ENCODE results near the gene COL13A1. TPM values are rescaled to one million over a fixed set of nuclear protein-coding genes. Genes with fewer than 3 reads are reported as not detected.

The COL13A1 gene
- total and polyA plus RNA-seq, 2 experiments from 2014 or later, result 5.2 to 8.6 TPM

DNA sequence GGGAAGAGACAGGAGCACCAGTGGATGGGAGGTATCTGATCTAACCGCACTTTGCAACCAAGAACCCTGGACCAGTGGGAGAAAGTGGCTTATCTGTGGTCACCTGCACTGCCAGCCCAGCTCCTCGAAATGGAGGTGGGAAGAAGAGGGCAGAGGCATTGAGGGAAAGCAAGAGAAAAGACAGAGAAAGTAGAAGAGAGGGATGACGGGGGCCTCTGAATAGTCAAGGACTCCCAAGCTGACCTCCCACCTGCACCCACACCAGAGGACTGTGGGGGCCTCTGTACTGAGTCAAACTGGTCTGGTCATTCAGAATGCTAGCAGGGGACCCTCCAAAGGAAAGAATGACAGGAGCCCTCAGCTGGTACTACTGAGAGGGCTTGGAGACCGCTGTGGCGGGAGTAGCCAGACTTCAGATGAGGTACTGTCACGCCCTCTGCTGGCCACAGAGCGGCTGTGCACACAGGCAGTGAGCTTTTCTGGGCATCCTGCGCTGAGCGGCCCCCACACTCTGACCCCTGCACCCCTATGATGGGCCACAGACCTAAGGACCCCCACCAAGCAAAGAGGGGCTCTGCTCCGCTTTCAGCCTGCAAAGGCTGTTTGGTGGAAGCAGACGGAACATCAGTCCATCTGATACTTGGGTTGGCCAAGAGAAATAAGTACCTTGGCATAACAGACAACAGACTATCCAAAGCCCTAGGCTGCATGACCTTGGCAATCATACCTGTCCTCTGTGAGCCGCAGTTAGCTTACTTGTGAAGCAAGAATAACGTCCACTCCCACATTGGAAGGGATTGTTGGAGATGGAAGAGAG is 112.9 kb downstream of the COL13A1 start:
- H3K36me3 Mint-ChIP-seq (ENCODE audit: low read depth), result no peaks in the 10 kb centered on the region
- H3K4me3 ChIP-seq, result no peak overlapping the region
- ATAC-seq, result peak; percentile 91
- H3K27ac Mint-ChIP-seq, result no peak overlapping the region
- no peaks in the 10 kb centered on the region for H3K27me3 ChIP-seq (ENCODE audit: insufficient read depth)
- peak; percentile 87 for DNase-seq (ENCODE audit: low spot score)
- peaks cover 17% of the 10 kb centered on the region for H3K27me3 Mint-ChIP-seq (ENCODE audit: insufficient read depth, low read depth, poor library complexity)
- no peaks in the 10 kb centered on the region for H3K79me2 ChIP-seq (replicated peaks; ENCODE audit: insufficient read depth)
- no peaks in the 10 kb centered on the region for H3F3A ChIP-seq (replicated peaks; ENCODE audit: low read depth)
- H3K36me3 ChIP-seq (ENCODE audit: insufficient read depth), result no peaks in the 10 kb centered on the region
- no peak overlapping the region for H2AFZ ChIP-seq
- H3K9me2 ChIP-seq (ENCODE audit: insufficient read depth), result no peaks in the 10 kb centered on the region; the same call in 1 of the 2 replicates
- H3K4me2 ChIP-seq, result no peak overlapping the region
- H4K20me1 ChIP-seq (replicated peaks; ENCODE audit: insufficient read depth), result no peaks in the 10 kb centered on the region
- H3K27ac ChIP-seq (ENCODE audit: low read depth), result no peak overlapping the region
- no peak overlapping the region for H3K4me3 Mint-ChIP-seq
- TF ChIP-seq ZNF114 (CRISPR knock-in tag; IDR thresholded peaks at IDR 0.05) (no peak), EZH2 (IDR thresholded peaks at IDR 0.05; ENCODE audit: low read depth, unreplicated experiment) (no peak), ZNF462 (CRISPR knock-in tag; IDR thresholded peaks at IDR 0.05) (no peak)
- TF ChIP-seq, protein P1, sequence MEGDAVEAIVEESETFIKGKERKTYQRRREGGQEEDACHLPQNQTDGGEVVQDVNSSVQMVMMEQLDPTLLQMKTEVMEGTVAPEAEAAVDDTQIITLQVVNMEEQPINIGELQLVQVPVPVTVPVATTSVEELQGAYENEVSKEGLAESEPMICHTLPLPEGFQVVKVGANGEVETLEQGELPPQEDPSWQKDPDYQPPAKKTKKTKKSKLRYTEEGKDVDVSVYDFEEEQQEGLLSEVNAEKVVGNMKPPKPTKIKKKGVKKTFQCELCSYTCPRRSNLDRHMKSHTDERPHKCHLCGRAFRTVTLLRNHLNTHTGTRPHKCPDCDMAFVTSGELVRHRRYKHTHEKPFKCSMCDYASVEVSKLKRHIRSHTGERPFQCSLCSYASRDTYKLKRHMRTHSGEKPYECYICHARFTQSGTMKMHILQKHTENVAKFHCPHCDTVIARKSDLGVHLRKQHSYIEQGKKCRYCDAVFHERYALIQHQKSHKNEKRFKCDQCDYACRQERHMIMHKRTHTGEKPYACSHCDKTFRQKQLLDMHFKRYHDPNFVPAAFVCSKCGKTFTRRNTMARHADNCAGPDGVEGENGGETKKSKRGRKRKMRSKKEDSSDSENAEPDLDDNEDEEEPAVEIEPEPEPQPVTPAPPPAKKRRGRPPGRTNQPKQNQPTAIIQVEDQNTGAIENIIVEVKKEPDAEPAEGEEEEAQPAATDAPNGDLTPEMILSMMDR (conservative IDR thresholded peaks at IDR 0.05; ENCODE audit: low read depth in 2 of 2), result peak; percentile 90 to 97
- H3K4me1 ChIP-seq (ENCODE audit: insufficient read depth), result no peaks in the 10 kb centered on the region; the same call in 1 of the 2 replicates
- no peaks in the 10 kb centered on the region for H3K9me3 Mint-ChIP-seq
- H3K4me1 Mint-ChIP-seq, result peaks cover 35% of the 10 kb centered on the region
